Activated CD4-positive, alpha-beta T cell treated with anti-CD3 and anti-CD28 coated beads for 36 hours (primary cell): ENCODE data around the gene ECSCR. TPM values are rescaled to one million over a fixed set of nuclear protein-coding genes. Genes with fewer than 3 reads are reported as not detected.

ENCODE experiments used
- ATAC-seq: fragments of 200-7000 bp; cut with Tn5 transposase; one replicate; pipeline ENCODE4 v1.10.0; 2021; ENCODE audit warnings: mild to moderate bottlenecking, moderate library complexity
- CTCF ChIA-PET: fragments of 350-600 bp; sonication (Branson Sonifier 250); formaldehyde crosslinking; loops from one replicate; lab custom pipeline; 2021; ENCODE audit warnings: antibody characterized with exemption; lab: Charles Lee
- POLR2A ChIA-PET: fragments of 350-600 bp; sonication (Branson Sonifier 250); formaldehyde crosslinking; loops from one replicate; lab custom pipeline; 2021; ENCODE audit warnings: antibody characterized with exemption, inconsistent platforms; lab: Charles Lee
- DNase-seq: peaks from one replicate; pipeline ENCODE4 v3.0.0-alpha.2; 2020
- H3K27ac Mint-ChIP-seq: one replicate; pipeline ENCODE4 v1.8.0; 2021; ENCODE audit warnings: mixed read lengths
- H3K27me3 Mint-ChIP-seq: one replicate; pipeline ENCODE4 v1.8.0; 2021; ENCODE audit warnings: mixed read lengths
- H3K36me3 Mint-ChIP-seq: one replicate; pipeline ENCODE4 v1.8.0; 2021; ENCODE audit warnings: low read depth, mixed read lengths
- H3K4me1 Mint-ChIP-seq: one replicate; pipeline ENCODE4 v1.8.0; 2021; ENCODE audit warnings: mixed read lengths
- H3K4me3 Mint-ChIP-seq: one replicate; pipeline ENCODE4 v1.8.0; 2021; ENCODE audit warnings: mild to moderate bottlenecking, moderate library complexity, mixed read lengths
- H3K9me3 Mint-ChIP-seq: one replicate; pipeline ENCODE4 v1.8.0; 2021; ENCODE audit warnings: low read depth, mixed read lengths
- intact Hi-C, 2 experiments: fragments of 100-400 bp; cut with DNase I in 1 of 2; cut with micrococcal nuclease in 1 of 2; formaldehyde crosslinking; loops; one replicate each; pipeline versions ENCODE4 v1.14.2 to v1.15.1; 2022 to 2024; cut with DNase I, micrococcal nuclease
- total RNA-seq, 2 experiments: library from RNA; stranded (reverse); gene quantifications; one replicate each; pipeline ENCODE4 v1.2.3, GENCODE V29; 2021

Gene ECSCR
- total RNA-seq, 2 experiments from 2014 or later = 0.83 to 2.6 TPM

DNA sequence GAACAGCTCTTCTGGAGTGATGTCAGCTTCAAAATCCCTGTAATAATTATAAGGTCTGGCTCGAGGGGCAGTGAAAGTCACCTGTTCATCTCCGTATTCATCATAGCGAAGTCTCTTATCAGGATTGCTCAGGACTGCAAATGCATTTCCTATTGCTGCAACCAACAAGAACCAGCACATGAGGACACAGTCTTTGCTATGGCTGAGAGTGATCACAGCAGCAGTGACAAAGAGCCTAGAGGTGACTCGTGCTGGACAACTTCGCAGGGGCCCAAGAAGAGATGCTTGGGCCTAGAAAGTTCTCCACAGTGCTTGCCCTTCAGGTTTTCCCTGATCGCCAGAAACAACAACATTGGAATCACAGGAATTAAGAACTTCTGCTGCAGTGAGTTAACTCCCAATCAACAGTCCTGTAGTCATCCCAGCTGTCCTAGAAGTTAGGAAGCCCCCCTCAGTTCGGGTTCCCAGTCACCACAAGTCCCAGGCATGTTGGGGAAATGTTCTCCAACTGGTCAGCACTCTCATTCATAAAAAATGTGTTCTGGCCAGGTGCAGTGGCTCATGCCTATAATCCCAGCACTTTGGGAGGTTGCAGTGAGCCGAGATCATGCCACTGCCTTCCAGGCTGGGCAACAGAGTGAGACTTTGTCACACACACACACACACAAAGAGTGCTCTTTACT, 36.2 kb downstream of the ECSCR start:
- intact Hi-C loops = no loop called here
- DNase-seq (no peak), ATAC-seq (no peak)
- Mint-ChIP-seq H3K4me1 (peaks cover 18% of the 10 kb centered on the region), H3K27ac (no peak overlapping the region), H3K9me3 (no peaks in the 10 kb centered on the region), H3K27me3 (no peaks in the 10 kb centered on the region), H3K4me3 (no peak overlapping the region), H3K36me3 (peaks cover 38% of the 10 kb centered on the region)
- ChIA-PET POLR2A (interaction anchor here (0.7 kb wide), 1 partner anchor 683 kb away, joined by 3 read pairs; no protein-coding TSS in a partner anchor), CTCF (interaction anchor here (0.7 to 9.3 kb wide), 4 partner anchors 10 to 90 kb away, joined by 3 to 254 read pairs (median 5); no protein-coding TSS in a partner anchor)

DNA sequence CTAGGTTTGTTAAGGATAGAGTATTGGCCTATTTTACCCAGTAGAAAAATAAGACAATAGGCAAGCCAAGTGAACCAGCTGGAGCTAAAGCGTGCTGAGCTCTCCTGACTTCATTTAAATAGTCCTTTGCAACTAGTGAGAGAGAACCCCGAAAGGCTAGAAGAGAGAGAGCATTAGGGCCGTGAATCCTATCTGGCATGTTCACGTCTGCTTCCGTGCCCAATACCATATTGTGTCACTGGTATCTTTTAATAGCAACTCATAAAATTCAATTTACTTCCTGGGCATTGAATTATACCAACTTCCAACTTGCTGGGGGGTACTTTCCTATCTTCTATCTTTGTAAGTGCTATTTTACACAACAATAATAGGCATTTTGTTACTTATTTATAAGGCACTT, 37.0 kb downstream of the ECSCR start:
- peaks cover 38% of the 10 kb centered on the region for H3K36me3 Mint-ChIP-seq
- no peaks in the 10 kb centered on the region for H3K9me3 Mint-ChIP-seq
- no peak for ATAC-seq
- no peaks in the 10 kb centered on the region for H3K27me3 Mint-ChIP-seq
- H3K27ac Mint-ChIP-seq = no peak overlapping the region
- no peak for DNase-seq
- no peak overlapping the region for H3K4me3 Mint-ChIP-seq
- intact Hi-C loops = no loop called here
- peaks cover 13% of the 10 kb centered on the region for H3K4me1 Mint-ChIP-seq
- POLR2A ChIA-PET = no interaction called here
- CTCF ChIA-PET = interaction anchor here (0.6 to 9.3 kb wide), 6 partner anchors 10 to 1683 kb away, joined by 3 to 254 read pairs (median 4); no protein-coding TSS in a partner anchor

DNA sequence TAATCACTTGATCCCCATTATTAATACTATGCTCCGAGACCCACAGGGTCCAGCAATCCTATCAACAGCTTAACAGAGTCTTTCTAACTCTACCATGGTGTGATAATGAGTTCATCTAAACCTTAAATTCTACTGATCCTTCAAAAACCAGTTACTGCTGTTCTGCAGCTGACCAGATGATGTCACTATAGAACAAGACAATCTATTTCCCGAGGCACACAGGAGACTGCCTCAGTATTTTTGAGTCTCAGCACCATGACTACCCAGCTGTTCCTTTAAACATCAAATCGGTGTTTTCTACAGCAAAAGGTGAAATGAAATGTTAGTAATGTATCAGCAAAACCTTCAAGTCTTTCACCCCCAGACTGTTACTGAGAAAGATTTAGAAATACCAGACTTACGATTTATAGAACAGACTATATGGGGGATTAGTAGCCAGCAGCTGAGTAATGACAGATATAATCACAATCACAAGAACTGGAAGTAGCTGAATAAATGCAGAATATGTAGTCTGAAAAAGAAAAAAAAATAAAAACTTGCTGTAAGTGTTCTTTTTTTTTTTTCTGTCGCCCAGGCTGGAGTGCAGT, 40.1 kb downstream of the ECSCR start:
- intact Hi-C loops = loop anchor here (1.0 to 5.0 kb wide), 5 partner anchors 60 to 345 kb away; partner anchors contain the start of gene STING1 (in 2 of the 2)
- no peak overlapping the region for H3K27ac Mint-ChIP-seq
- H3K4me1 Mint-ChIP-seq = peaks cover 5% of the 10 kb centered on the region
- H3K9me3 Mint-ChIP-seq = no peaks in the 10 kb centered on the region
- ChIA-PET CTCF (interaction anchor here (0.6 to 9.3 kb wide), 36 partner anchors 8 to 212 kb away, joined by 3 to 254 read pairs (median 4); partner anchors contain the start of genes DNAJC18, SPATA24, STING1 and UBE2D2), POLR2A (interaction anchor here (0.6 to 1.8 kb wide), 6 partner anchors 14 to 90 kb away, joined by 3 to 9 read pairs (median 4); no protein-coding TSS in a partner anchor)
- DNase-seq = peak; percentile 66
- H3K36me3 Mint-ChIP-seq = peaks cover 46% of the 10 kb centered on the region
- peak; percentile 93 for ATAC-seq
- H3K4me3 Mint-ChIP-seq = no peak overlapping the region
- H3K27me3 Mint-ChIP-seq = no peaks in the 10 kb centered on the region

DNA sequence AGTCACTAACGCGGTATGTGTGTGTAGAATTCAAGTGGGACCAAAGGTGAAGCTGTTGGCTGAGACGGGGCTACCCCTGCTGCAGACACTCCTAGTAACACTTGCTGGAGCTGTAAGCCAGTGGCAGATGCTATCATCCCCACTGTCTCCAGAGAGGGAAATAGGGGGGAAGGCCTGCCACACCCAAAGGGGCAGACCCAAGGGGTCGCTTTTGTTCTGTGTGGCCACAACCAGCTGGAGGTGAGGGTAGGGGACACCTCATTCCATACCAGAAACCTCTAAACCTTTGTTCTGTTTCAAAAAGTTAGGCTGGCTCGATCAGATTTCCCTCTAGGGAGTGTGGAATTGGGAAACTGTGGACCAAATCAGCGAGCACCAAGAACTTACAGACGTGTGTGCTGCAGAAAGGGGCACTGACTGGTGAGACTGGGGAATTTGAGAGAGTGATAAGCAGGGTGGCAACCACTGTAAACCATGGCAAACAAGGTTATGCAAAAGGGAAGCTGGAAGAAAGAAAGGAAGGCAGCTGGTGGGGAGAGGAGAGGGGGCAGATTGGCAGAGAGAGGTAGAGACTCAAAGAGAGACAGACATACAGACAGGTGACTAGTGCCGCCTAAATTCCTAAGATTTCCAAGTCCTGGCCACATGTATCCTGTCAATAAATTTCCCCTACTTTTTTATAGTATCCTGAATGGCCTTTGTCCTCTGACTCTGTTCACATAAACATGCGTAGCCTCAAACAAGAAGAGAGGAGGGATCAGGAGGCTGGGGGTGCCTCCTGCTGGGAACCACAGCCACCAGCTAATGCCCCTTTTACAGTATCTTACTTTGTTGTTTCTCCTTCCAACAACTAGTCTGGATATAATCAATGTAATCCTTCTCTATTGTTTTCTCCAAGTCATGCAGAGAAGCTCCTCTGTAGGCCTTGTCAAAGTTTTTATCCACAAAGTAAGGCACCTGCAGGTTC, 43.0 kb downstream of the ECSCR start:
- Mint-ChIP-seq H3K9me3 (no peaks in the 10 kb centered on the region), H3K36me3 (peaks cover 53% of the 10 kb centered on the region), H3K4me1 (peaks cover 33% of the 10 kb centered on the region), H3K4me3 (no peak overlapping the region), H3K27me3 (no peaks in the 10 kb centered on the region), H3K27ac (peak overlapping the region; percentile 11)
- ATAC-seq (no peak), DNase-seq (no peak)
- ChIA-PET CTCF (interaction anchor here (0.7 to 9.3 kb wide), 11 partner anchors 11 to 215 kb away, joined by 3 to 254 read pairs (median 4); partner anchors contain the start of genes DNAJC18 and SPATA24), POLR2A (interaction anchor here (0.7 to 1.4 kb wide), 2 partner anchors 58 to 100 kb away, joined by 3 read pairs; no protein-coding TSS in a partner anchor)
- intact Hi-C loops = loop anchor here (5.0 to 10.0 kb wide), 6 partner anchors 215 to 348 kb away; no protein-coding TSS in a partner anchor

DNA sequence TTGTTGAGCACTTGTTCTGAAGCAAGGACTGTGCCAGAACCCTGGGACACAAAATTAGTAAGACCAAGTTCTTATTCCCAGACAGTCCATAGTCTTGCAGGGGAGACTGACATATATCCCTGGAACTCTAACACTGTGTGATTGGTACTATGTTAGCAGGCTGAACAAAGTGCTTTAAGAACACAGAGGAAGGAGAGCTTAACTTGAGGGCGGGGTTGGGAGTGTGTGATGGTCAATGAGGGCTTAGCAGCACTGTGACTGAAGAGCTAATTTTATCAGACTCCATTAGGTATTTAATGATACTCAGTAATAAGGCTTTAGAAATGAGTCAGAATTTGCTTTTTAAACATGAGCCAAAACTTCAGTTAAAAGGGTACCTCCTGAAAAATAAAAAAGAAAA, 43.8 kb downstream of the ECSCR start:
- Mint-ChIP-seq H3K27ac (no peak overlapping the region), H3K4me3 (no peak overlapping the region), H3K27me3 (no peaks in the 10 kb centered on the region), H3K36me3 (peaks cover 49% of the 10 kb centered on the region), H3K9me3 (no peaks in the 10 kb centered on the region), H3K4me1 (peaks cover 40% of the 10 kb centered on the region)
- intact Hi-C loops = loop anchor here (5.0 to 10.0 kb wide), 4 partner anchors 216 to 346 kb away; no protein-coding TSS in a partner anchor
- ATAC-seq = no peak
- DNase-seq = no peak
- POLR2A ChIA-PET = interaction anchor here (0.7 kb wide), 1 partner anchor 101 kb away, joined by 3 read pairs; no protein-coding TSS in a partner anchor
- CTCF ChIA-PET = interaction anchor here (0.7 to 9.3 kb wide), 4 partner anchors 16 to 193 kb away, joined by 3 to 254 read pairs (median 5); partner anchors contain the start of gene SPATA24

DNA sequence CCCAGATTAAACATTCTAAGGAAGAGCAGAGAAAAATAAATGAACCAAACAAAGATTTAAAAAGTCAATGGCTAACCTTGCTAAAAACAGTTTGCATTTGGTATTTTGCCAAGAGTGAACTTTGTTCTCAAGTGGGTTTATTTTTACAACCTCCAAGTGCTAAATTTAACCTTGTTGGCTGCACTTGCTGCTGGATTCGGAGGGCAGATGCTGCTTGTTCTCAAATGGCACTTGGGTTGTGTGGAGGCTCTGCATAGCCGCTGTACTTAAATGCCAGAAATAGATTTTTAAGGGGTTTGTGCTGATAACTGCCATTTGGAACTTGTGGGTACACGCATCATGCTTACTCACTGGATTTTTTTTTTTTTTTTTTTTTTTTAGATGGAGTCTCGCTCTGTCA, 45.3 kb downstream of the ECSCR start:
- peak overlapping the region; percentile 98 for H3K27ac Mint-ChIP-seq

DNA sequence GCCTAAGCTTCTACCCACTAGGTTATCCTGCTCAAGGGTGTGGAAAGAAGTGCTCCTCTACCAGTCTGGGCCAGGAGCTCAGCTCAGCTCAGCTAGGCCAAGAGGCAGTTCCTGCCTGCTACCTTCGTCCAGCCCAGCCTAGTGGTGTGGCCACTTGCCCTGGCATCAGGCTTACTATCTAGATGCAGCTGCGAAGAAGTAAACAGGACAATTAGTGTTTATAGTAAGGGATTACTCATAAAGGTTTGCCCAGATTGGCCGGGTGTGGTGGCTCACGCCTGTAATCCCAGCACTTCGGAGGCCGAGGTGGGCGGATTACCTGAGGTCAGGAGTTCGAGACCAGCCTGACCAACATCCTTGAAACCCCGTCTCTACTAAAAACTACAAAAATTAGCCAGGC, 45.9 kb downstream of the ECSCR start:
- CTCF ChIA-PET = interaction anchor here (0.5 to 3.5 kb wide), 5 partner anchors 13 to 917 kb away, joined by 3 to 14 read pairs (median 4); partner anchors contain the start of gene SPATA24
- H3K36me3 Mint-ChIP-seq = peaks cover 54% of the 10 kb centered on the region

More for the DNA sequence above, 45.3 kb downstream of the ECSCR start:
- Mint-ChIP-seq H3K4me1 (peaks cover 50% of the 10 kb centered on the region), H3K9me3 (no peaks in the 10 kb centered on the region), H3K36me3 (peaks cover 51% of the 10 kb centered on the region), H3K27me3 (no peaks in the 10 kb centered on the region), H3K4me3 (no peak overlapping the region)
- DNase-seq (no peak), ATAC-seq (no peak)
- ChIA-PET CTCF (interaction anchor here (0.5 to 9.3 kb wide), 3 partner anchors 99 to 918 kb away, joined by 3 to 254 read pairs (median 3); no protein-coding TSS in a partner anchor), POLR2A (no interaction called here)
- intact Hi-C loops = loop anchor here (5.0 to 10.0 kb wide), 4 partner anchors 218 to 348 kb away; no protein-coding TSS in a partner anchor

DNA sequence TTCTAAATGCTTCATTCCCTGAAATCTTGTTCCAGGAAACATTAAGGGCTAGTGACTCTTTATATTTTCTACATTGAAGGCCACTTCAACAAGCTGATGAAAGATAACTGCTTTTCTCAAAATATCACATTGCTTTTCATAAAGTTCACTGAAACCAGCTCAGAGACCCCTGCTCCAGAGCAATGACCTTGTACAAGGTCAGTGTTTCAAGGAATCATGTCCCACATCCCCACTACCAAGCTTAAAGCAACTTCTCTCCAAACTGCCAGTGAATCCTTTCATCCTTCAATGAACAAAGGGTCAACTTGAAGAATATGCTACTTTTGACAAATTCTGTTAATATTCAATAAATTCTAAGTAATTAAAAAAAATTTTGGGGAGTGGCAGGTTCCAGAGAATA, 46.7 kb downstream of the ECSCR start:
- ATAC-seq (no peak), DNase-seq (no peak)
- Mint-ChIP-seq H3K4me3 (peak overlapping the region; percentile 60), H3K4me1 (peaks cover 49% of the 10 kb centered on the region), H3K27ac (peak overlapping the region; percentile 98), H3K9me3 (no peaks in the 10 kb centered on the region), H3K27me3 (no peaks in the 10 kb centered on the region), H3K36me3 (peaks cover 55% of the 10 kb centered on the region)
- ChIA-PET POLR2A (interaction anchor here (0.8 to 1.6 kb wide), 5 partner anchors 12 to 119 kb away, joined by 3 to 7 read pairs (median 5); partner anchors contain the start of genes DNAJC18, SPATA24 and STING1), CTCF (interaction anchor here (0.5 to 3.5 kb wide), 11 partner anchors 9 to 577 kb away, joined by 3 to 14 read pairs (median 4); partner anchors contain the start of genes PAIP2, SPATA24 and STING1)
- intact Hi-C loops = loop anchor here (1.0 to 10.0 kb wide), 13 partner anchors 12 to 349 kb away; partner anchors contain the start of genes DNAJC18 (in 1 of the 2), SPATA24 (in 1 of the 2) and UBE2D2 (in 1 of the 2)

More for the DNA sequence above, 45.9 kb downstream of the ECSCR start:
- POLR2A ChIA-PET = interaction anchor here (1.5 to 1.6 kb wide), 2 partner anchors 12 to 65 kb away, joined by 3 to 7 read pairs; partner anchors contain the start of genes SPATA24 and STING1
- Mint-ChIP-seq H3K4me3 (no peak overlapping the region), H3K4me1 (peaks cover 49% of the 10 kb centered on the region), H3K27me3 (no peaks in the 10 kb centered on the region), H3K27ac (peak overlapping the region; percentile 98), H3K9me3 (no peaks in the 10 kb centered on the region)
- intact Hi-C loops = loop anchor here (5.0 to 10.0 kb wide), 4 partner anchors 218 to 348 kb away; no protein-coding TSS in a partner anchor
- ATAC-seq = no peak
- no peak for DNase-seq

DNA sequence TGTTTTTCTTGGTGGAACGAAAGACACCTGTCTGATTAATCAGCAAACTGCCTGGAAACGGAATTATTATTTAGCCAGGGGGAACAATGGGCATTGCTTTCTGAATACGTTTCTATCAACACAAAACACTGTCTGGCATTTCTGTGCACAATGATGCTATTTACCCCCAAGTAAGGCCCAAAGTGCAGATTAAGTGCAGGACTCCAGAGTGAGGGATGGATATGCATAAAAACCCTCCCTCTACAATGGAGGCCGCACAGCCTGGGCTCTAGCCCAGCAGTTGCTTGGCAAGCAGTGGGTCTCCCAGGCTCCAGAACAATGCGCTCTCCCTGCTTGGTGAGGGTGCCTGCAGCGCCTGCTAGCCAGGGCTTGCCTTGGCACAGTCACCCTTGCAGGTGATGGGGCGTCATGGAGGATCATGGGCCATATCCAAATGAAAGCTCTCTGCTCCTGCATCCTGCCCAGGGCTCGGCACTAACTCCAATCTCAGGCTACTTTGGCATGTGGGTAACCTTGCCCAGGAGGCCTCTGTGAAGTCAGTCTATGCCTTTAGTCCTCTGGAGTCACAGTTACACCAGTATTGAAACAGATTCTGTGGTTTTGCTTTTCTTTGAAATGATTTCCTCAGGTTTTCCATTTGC, 47.2 kb downstream of the ECSCR start:
- ATAC-seq (peak; percentile 78), DNase-seq (peak; percentile 74)
- Mint-ChIP-seq H3K27me3 (no peaks in the 10 kb centered on the region), H3K27ac (peak overlapping the region; percentile 98), H3K4me1 (peaks cover 49% of the 10 kb centered on the region), H3K36me3 (peaks cover 54% of the 10 kb centered on the region), H3K4me3 (peak overlapping the region; percentile 60), H3K9me3 (no peaks in the 10 kb centered on the region)
- ChIA-PET POLR2A (interaction anchor here (0.6 to 1.6 kb wide), 8 partner anchors 11 to 345 kb away, joined by 3 to 7 read pairs (median 4); partner anchors contain the start of genes DNAJC18, SPATA24 and STING1), CTCF (interaction anchor here (0.8 to 3.5 kb wide), 13 partner anchors 9 to 108 kb away, joined by 3 to 14 read pairs (median 4); partner anchors contain the start of genes DNAJC18, PAIP2, SPATA24 and STING1)
- intact Hi-C loops = loop anchor here (1.0 to 10.0 kb wide), 13 partner anchors 11 to 349 kb away; partner anchors contain the start of genes DNAJC18 (in 1 of the 2), SPATA24 (in 1 of the 2) and UBE2D2 (in 1 of the 2)
